H9 (cell line): ENCODE results near the gene AMH. TPM values are rescaled to one million over a fixed set of nuclear protein-coding genes. Genes with fewer than 3 reads are reported as not detected.

Source experiments
- DNase-seq: peaks from one replicate; pipeline ENCODE4 v3.0.0-alpha.2; 2017
- H2AFZ ChIP-seq: one replicate; pipeline ENCODE4 v1.6.1; 2013; ENCODE audit warnings: mild to moderate bottlenecking, low read length, control low read depth, moderate library complexity
- H2AK5ac ChIP-seq: 2 replicates; pipeline ENCODE4 v1.6.1; 2013; ENCODE audit warnings: low read length, control low read depth, mixed read lengths; ENCODE audit not compliant: insufficient read length
- H2BK120ac ChIP-seq: one replicate; pipeline ENCODE4 v1.6.1; 2013; ENCODE audit warnings: low read depth, mild to moderate bottlenecking, low read length, control low read depth, inconsistent platforms; ENCODE audit not compliant: poor library complexity, severe bottlenecking
- H2BK12ac ChIP-seq: 2 replicates; pipeline ENCODE4 v1.6.1; 2013; ENCODE audit warnings: low read length, control low read depth, mixed read lengths, low read depth; ENCODE audit not compliant: insufficient read length
- H2BK15ac ChIP-seq: 2 replicates; pipeline ENCODE4 v1.6.1; 2013; ENCODE audit warnings: low read depth, low read length, control low read depth
- H2BK20ac ChIP-seq: one replicate; pipeline ENCODE4 v1.6.1; 2013; ENCODE audit warnings: low read depth, mild to moderate bottlenecking, low read length, control low read depth, inconsistent platforms; ENCODE audit not compliant: poor library complexity, severe bottlenecking
- H2BK5ac ChIP-seq: 2 replicates; pipeline ENCODE4 v1.6.1; 2013; ENCODE audit warnings: low read length, control low read depth, mixed read lengths; ENCODE audit not compliant: insufficient read length
- H3K14ac ChIP-seq: 2 replicates; pipeline ENCODE4 v1.6.1; 2013; ENCODE audit warnings: low read length, control low read depth; ENCODE audit not compliant: insufficient read depth
- H3K18ac ChIP-seq: 2 replicates; pipeline ENCODE4 v1.6.1; 2013; ENCODE audit warnings: low read depth, mild to moderate bottlenecking, mixed read lengths, low read length, control low read depth; ENCODE audit not compliant: insufficient read length
- H3K23ac ChIP-seq: 2 replicates; pipeline ENCODE4 v1.6.1; 2013; ENCODE audit warnings: low read length, control low read depth, mixed read lengths, low read depth; ENCODE audit not compliant: insufficient read length
- H3K23me2 ChIP-seq: 2 replicates; pipeline ENCODE4 v1.6.1; 2013; ENCODE audit warnings: low read depth, mild to moderate bottlenecking, mixed read lengths, low read length, control low read depth; ENCODE audit not compliant: insufficient read length, poor library complexity, severe bottlenecking
- H3K27ac ChIP-seq: 2 replicates; pipeline ENCODE4 v1.5.1; 2013; ENCODE audit warnings: low read length, control low read depth, mixed read lengths, low read depth; ENCODE audit not compliant: insufficient read length
- H3K27me3 ChIP-seq: 2 replicates; pipeline ENCODE4 v1.6.1; 2013; ENCODE audit warnings: low read length, control low read depth, inconsistent platforms; ENCODE audit not compliant: insufficient read depth
- H3K4ac ChIP-seq: 2 replicates; pipeline ENCODE4 v1.6.1; 2013; ENCODE audit warnings: low read depth, mild to moderate bottlenecking, control low read depth, inconsistent platforms, low read length, moderate library complexity
- H3K4me1 ChIP-seq: 2 replicates; pipeline ENCODE4 v1.6.1; 2013; ENCODE audit warnings: low read length, control low read depth, inconsistent platforms; ENCODE audit not compliant: insufficient read depth
- H3K4me2 ChIP-seq: 2 replicates; pipeline ENCODE4 v1.6.1; 2013; ENCODE audit warnings: low read length, control low read depth, mixed read lengths; ENCODE audit not compliant: insufficient read length, insufficient read depth
- H3K56ac ChIP-seq: 2 replicates; pipeline ENCODE4 v1.6.1; 2013; ENCODE audit warnings: low read depth, mild to moderate bottlenecking, mixed read lengths, low read length, control low read depth; ENCODE audit not compliant: insufficient read length
- H3K79me1 ChIP-seq: 2 replicates; pipeline ENCODE4 v1.6.1; 2013; ENCODE audit warnings: low read depth, mild to moderate bottlenecking, moderate library complexity, low read length, control low read depth, inconsistent platforms; ENCODE audit not compliant: insufficient read depth, poor library complexity, severe bottlenecking
- H3K79me2 ChIP-seq: 2 replicates; pipeline ENCODE4 v1.6.1; 2013; ENCODE audit warnings: low read length, control low read depth, inconsistent platforms; ENCODE audit not compliant: insufficient read depth
- H3K9ac ChIP-seq: 2 replicates; pipeline ENCODE4 v1.6.1; 2013; ENCODE audit warnings: low read length, control low read depth, mixed read lengths; ENCODE audit not compliant: insufficient read length; ENCODE audit errors: extremely low read depth
- H3K9me3 ChIP-seq: one replicate; pipeline ENCODE4 v1.6.1; 2013; ENCODE audit warnings: low read depth, low read length, inconsistent platforms; ENCODE audit not compliant: control insufficient read depth
- H3T11ph ChIP-seq: one replicate; pipeline ENCODE4 v1.6.1; 2013; ENCODE audit warnings: mild to moderate bottlenecking, low read length, control low read depth, inconsistent platforms
- H4K20me1 ChIP-seq: one replicate; pipeline ENCODE4 v1.6.1; 2013; ENCODE audit not compliant: control insufficient read depth, insufficient read length, insufficient read depth
- H4K5ac ChIP-seq: 2 replicates; pipeline ENCODE4 v1.6.1; 2013; ENCODE audit warnings: low read depth, mild to moderate bottlenecking, mixed read lengths, low read length, control low read depth; ENCODE audit not compliant: insufficient read length
- H4K8ac ChIP-seq: replicated peaks from 2 replicates; pipeline ENCODE4 v1.6.1; 2013; ENCODE audit warnings: low read length, control low read depth, mixed read lengths, low read depth; ENCODE audit not compliant: insufficient read length
- H4K91ac ChIP-seq: 2 replicates; pipeline ENCODE4 v1.6.1; 2013; ENCODE audit warnings: low read depth, mild to moderate bottlenecking, moderate library complexity, mixed read lengths, low read length, control low read depth; ENCODE audit not compliant: insufficient read length
- H3K27ac Mint-ChIP-seq, 3 experiments: 2 replicates in 2 of 3; 3 replicates in 1 of 3; pipeline ENCODE4 v1.8.0; 2020 to 2021; ENCODE audit warnings: mixed read lengths in 3 of 3, mild to moderate bottlenecking in 1 of 3, moderate library complexity in 1 of 3
- H3K27me3 Mint-ChIP-seq: 2 replicates; pipeline ENCODE4 v1.8.0; 2021; ENCODE audit warnings: low read depth, mild to moderate bottlenecking, moderate library complexity, mixed read lengths
- H3K36me3 Mint-ChIP-seq, 3 experiments: 2 replicates in 2 of 3; 3 replicates in 1 of 3; pipeline ENCODE4 v1.8.0; 2020 to 2021; ENCODE audit warnings: low read depth in 3 of 3, mixed read lengths in 3 of 3; ENCODE audit not compliant: insufficient read depth in 1 of 3
- H3K4me1 Mint-ChIP-seq, 2 experiments: 2 replicates each; pipeline ENCODE4 v1.8.0; 2020; ENCODE audit warnings: mixed read lengths in 2 of 2
- H3K4me3 Mint-ChIP-seq, 2 experiments: 2 replicates in 1 of 2; 3 replicates in 1 of 2; pipeline ENCODE4 v1.8.0; 2020 to 2021; ENCODE audit warnings: mild to moderate bottlenecking in 2 of 2, mixed read lengths in 2 of 2, moderate library complexity in 1 of 2
- H3K9me3 Mint-ChIP-seq, 2 experiments: 2 replicates in 1 of 2; 3 replicates in 1 of 2; pipeline ENCODE4 v1.8.0; 2020; ENCODE audit warnings: mild to moderate bottlenecking in 2 of 2, mixed read lengths in 2 of 2, moderate library complexity in 1 of 2
- WGBS: extraction: QIAGEN DNeasy Blood & Tissue Kit; methylation state at CpG from one replicate; pipeline ENCODE4 v1.1.7; 2013; ENCODE audit warnings: missing lambda C conversion rate, low lambda C conversion rate, mixed read lengths; ENCODE audit not compliant: insufficient read length; ENCODE audit errors: extremely low coverage; 5-methylcytosine and 5-hydroxymethylcytosine counted together
- total RNA-seq: library from RNA; stranded (reverse); gene quantifications from 2 replicates; pipeline ENCODE4 v1.2.1, GENCODE V29; 2021
- TF ChIP-seq, protein P1 (sequence below): fragments of 200-600 bp; sonication (generic); conservative IDR thresholded peaks from 3 replicates; pipeline ENCODE4 v1.8.0; 2021; ENCODE audit warnings: antibody characterized with exemption, mild to moderate bottlenecking

AMH gene
- total RNA-seq, 1 experiment from 2014 or later, result 70.7 TPM

DNA sequence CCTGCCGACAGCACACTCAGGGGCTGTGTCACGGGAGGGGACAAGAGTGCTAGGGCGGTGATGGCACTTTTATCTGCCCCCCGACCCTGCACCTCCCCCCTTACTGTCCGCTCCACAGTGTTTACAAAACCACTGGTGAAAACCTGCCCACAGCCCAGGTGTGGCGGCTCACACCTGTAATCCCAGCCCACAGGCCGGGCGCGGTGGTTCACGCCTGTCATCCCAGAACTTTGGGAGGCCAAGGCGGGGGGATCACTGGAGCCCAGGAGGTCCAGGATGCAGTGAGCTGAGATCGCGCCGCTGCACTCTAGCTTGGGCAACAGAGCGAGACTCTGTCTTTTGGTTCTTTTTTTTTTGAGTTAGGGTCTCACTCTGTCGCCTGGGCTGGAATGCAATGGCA lies 47.0 kb downstream of the AMH start:
- H2BK15ac ChIP-seq, result no peak overlapping the region
- no peak overlapping the region for H2AK5ac ChIP-seq
- Mint-ChIP-seq H3K36me3 (no peaks in the 10 kb centered on the region), H3K9me3 (no peaks in the 10 kb centered on the region), H3K27me3 (peaks cover 58% of the 10 kb centered on the region), H3K27ac (no peak overlapping the region), H3K4me3 (no peak overlapping the region), H3K4me1 (peaks cover 0 to 7% of the 10 kb centered on the region in 2 experiments; a peak in 2 of 4 replicates)
- H2AFZ ChIP-seq, result no peak overlapping the region
- TF ChIP-seq, protein P1, sequence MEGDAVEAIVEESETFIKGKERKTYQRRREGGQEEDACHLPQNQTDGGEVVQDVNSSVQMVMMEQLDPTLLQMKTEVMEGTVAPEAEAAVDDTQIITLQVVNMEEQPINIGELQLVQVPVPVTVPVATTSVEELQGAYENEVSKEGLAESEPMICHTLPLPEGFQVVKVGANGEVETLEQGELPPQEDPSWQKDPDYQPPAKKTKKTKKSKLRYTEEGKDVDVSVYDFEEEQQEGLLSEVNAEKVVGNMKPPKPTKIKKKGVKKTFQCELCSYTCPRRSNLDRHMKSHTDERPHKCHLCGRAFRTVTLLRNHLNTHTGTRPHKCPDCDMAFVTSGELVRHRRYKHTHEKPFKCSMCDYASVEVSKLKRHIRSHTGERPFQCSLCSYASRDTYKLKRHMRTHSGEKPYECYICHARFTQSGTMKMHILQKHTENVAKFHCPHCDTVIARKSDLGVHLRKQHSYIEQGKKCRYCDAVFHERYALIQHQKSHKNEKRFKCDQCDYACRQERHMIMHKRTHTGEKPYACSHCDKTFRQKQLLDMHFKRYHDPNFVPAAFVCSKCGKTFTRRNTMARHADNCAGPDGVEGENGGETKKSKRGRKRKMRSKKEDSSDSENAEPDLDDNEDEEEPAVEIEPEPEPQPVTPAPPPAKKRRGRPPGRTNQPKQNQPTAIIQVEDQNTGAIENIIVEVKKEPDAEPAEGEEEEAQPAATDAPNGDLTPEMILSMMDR, result no peak
- no peak overlapping the region for H3T11ph ChIP-seq
- H4K91ac ChIP-seq, result no peak overlapping the region
- H3K4me1 ChIP-seq, result no peaks in the 10 kb centered on the region
- H2BK20ac ChIP-seq, result no peak overlapping the region
- H2BK12ac ChIP-seq, result no peak overlapping the region
- H3K9ac ChIP-seq, result no peak overlapping the region
- no peak overlapping the region for H3K56ac ChIP-seq
- H3K27me3 ChIP-seq, result peaks cover 8% of the 10 kb centered on the region; the same call in 1 of the 2 replicates
- H3K23me2 ChIP-seq, result no peaks in the 10 kb centered on the region
- DNase-seq, result no peak
- no peak overlapping the region for H3K18ac ChIP-seq
- H3K4ac ChIP-seq, result no peak overlapping the region
- H4K8ac ChIP-seq, result no peak overlapping the region
- H3K4me2 ChIP-seq, result no peak overlapping the region
- H2BK5ac ChIP-seq, result no peak overlapping the region
- H3K79me1 ChIP-seq, result no peaks in the 10 kb centered on the region
- H4K5ac ChIP-seq, result no peak overlapping the region
- H3K27ac ChIP-seq, result no peak overlapping the region
- no peaks in the 10 kb centered on the region for H4K20me1 ChIP-seq
- no CpG with 5 or more reads among the region's 16 CpGs for WGBS
- H3K79me2 ChIP-seq, result no peaks in the 10 kb centered on the region
- no peaks in the 10 kb centered on the region for H3K9me3 ChIP-seq
- H2BK120ac ChIP-seq, result no peak overlapping the region
- H3K23ac ChIP-seq, result no peak overlapping the region
- H3K14ac ChIP-seq, result no peak overlapping the region
